ENCODE results near the gene NDUFS8. TPM values are rescaled to one million over a fixed set of nuclear protein-coding genes. Genes with fewer than 3 reads are reported as not detected.

The NDUFS8 gene
- total and polyA plus RNA-seq, 2 experiments from 2014 or later, result 175 to 308 TPM

GRCh38 chr11:68014947-68015447, 15.5 kb upstream of the NDUFS8 start (continued):
- no peak for TF ChIP-seq REST (IDR thresholded peaks at IDR 0.05; ENCODE audit: unreplicated experiment)
- no peak for TF ChIP-seq ZNF114 (CRISPR knock-in tag; IDR thresholded peaks at IDR 0.05)
- no peak for TF ChIP-seq CTCF (conservative IDR thresholded peaks at IDR 0.05; ENCODE audit: low read depth in 2 of 2)
- no peak for TF ChIP-seq ETS1 (IDR thresholded peaks at IDR 0.05)
- TF ChIP-seq CREB1 (CRISPR knock-in tag; IDR thresholded peaks at IDR 0.05; ENCODE audit: low read depth), result no peak
- TF ChIP-seq NANOG (IDR thresholded peaks at IDR 0.05; ENCODE audit: borderline replicate concordance), result no peak

GRCh38 chr11:68015467-68015866, 15.0 kb upstream of the NDUFS8 start:
- Histone ChIP-seq H3K9me2 (ENCODE audit: insufficient read depth) (no peaks in the 10 kb centered on the region), H3K36me3 (ENCODE audit: insufficient read depth) (no peaks in the 10 kb centered on the region), H3K79me2 (replicated peaks; ENCODE audit: insufficient read depth) (no peaks in the 10 kb centered on the region), H3K27ac (ENCODE audit: low read depth) (no peak overlapping the region), H4K20me1 (replicated peaks; ENCODE audit: insufficient read depth) (no peaks in the 10 kb centered on the region), H3K4me3 (no peak overlapping the region), H3K27me3 (ENCODE audit: insufficient read depth) (no peaks in the 10 kb centered on the region), H3K4me1 (ENCODE audit: insufficient read depth) (peaks cover 3% of the 10 kb centered on the region), H3F3A (replicated peaks; ENCODE audit: low read depth) (0 out of 2 replicates have a peak, but pooled peaks cover 4% of the 10 kb centered on the region), H3K4me2 (no peak overlapping the region), H2AFZ (no peak overlapping the region)
- H3K36me3 Mint-ChIP-seq (ENCODE audit: low read depth), result no peaks in the 10 kb centered on the region
- H3K27ac Mint-ChIP-seq, result no peak overlapping the region
- DNase-seq (ENCODE audit: low spot score), result no peak
- no peak for ATAC-seq
- peaks cover 14% of the 10 kb centered on the region for H3K4me1 Mint-ChIP-seq
- no peaks in the 10 kb centered on the region for H3K9me3 Mint-ChIP-seq
- H3K4me3 Mint-ChIP-seq, result no peak overlapping the region
- peaks cover 13% of the 10 kb centered on the region for H3K27me3 Mint-ChIP-seq (ENCODE audit: insufficient read depth, low read depth, poor library complexity)
- TF ChIP-seq POLR2AphosphoS5 (IDR thresholded peaks at IDR 0.05; ENCODE audit: low read depth), result no peak
- no peak for TF ChIP-seq ETS1 (IDR thresholded peaks at IDR 0.05)
- no peak for TF ChIP-seq STAT1 (IDR thresholded peaks at IDR 0.05; ENCODE audit: unreplicated experiment)
- TF ChIP-seq EZH2phosphoT487 (IDR thresholded peaks at IDR 0.05; ENCODE audit: unreplicated experiment), result no peak
- no peak for TF ChIP-seq ZNF331 (CRISPR knock-in tag; IDR thresholded peaks at IDR 0.05; ENCODE audit: low read depth)
- TF ChIP-seq NANOG (IDR thresholded peaks at IDR 0.05; ENCODE audit: borderline replicate concordance), result no peak
- TF ChIP-seq REST (IDR thresholded peaks at IDR 0.05; ENCODE audit: unreplicated experiment), result no peak
- no peak for TF ChIP-seq ZNF114 (CRISPR knock-in tag; IDR thresholded peaks at IDR 0.05)
- TF ChIP-seq CTCF (conservative IDR thresholded peaks at IDR 0.05; ENCODE audit: low read depth in 2 of 2), result no peak
- TF ChIP-seq CREB1 (CRISPR knock-in tag; IDR thresholded peaks at IDR 0.05; ENCODE audit: low read depth), result no peak
- TF ChIP-seq JUNB (IDR thresholded peaks at IDR 0.05; ENCODE audit: unreplicated experiment), result no peak

Measured in GM23338 (cell line).